ENCODE results near the gene DPPA2.

Gene DPPA2

GRCh38 chr3:109313061-109313460 is 3.3 kb downstream of the DPPA2 start:
- peak; percentile 42 for DNase-seq

- no peak for DNase-seq
Measured at GRCh38 chr3:109297496-109297895, 18.8 kb downstream of the DPPA2 start.

GRCh38 chr3:109284071-109284470 is 32.2 kb downstream of the DPPA2 start:
- no peak for DNase-seq

GRCh38 chr3:109278546-109278945 is 37.8 kb downstream of the DPPA2 start:
- DNase-seq = no peak

- DNase-seq = no peak
Measured at GRCh38 chr3:109278141-109278540, 38.2 kb downstream of the DPPA2 start.

- peak; percentile 28 for DNase-seq
Measured at GRCh38 chr3:109275702-109276293, 40.5 kb downstream of the DPPA2 start.

- no peak for DNase-seq
Measured at GRCh38 chr3:109270779-109271178, 45.5 kb downstream of the DPPA2 start.

- DNase-seq = no peak
Measured at GRCh38 chr3:109269577-109270275, 46.6 kb downstream of the DPPA2 start.

GRCh38 chr3:109268181-109268580 is 48.1 kb downstream of the DPPA2 start:
- peak; percentile 40 for DNase-seq

- no peak for DNase-seq
Measured at GRCh38 chr3:109265295-109265694, 51.0 kb downstream of the DPPA2 start.

GRCh38 chr3:109257269-109257668 is 59.0 kb downstream of the DPPA2 start:
- DNase-seq = no peak

GRCh38 chr3:109254770-109255169 is 61.5 kb downstream of the DPPA2 start:
- no peak for DNase-seq

- DNase-seq = no peak
Measured at GRCh38 chr3:109252641-109253040, 63.7 kb downstream of the DPPA2 start.
